Trophoblast cell (in vitro differentiated cells and primary cell): ENCODE data around the gene C1R.
"Not testable (repeated sequence)": the region's sequence is repeated elsewhere in the genome, so short reads cannot be mapped to it uniquely, and the experiment has no call there.

Source experiments
- DNase-seq, 2 donors: peaks; one replicate each; pipeline ENCODE4 v3.0.0-alpha.2; 2016
- H2AFZ ChIP-seq: 2 replicates; pipeline ENCODE4 v1.6.1; 2013; ENCODE audit warnings: low read length, moderate library complexity, mild to moderate bottlenecking; ENCODE audit not compliant: insufficient read depth, poor library complexity
- H2AK5ac ChIP-seq: 2 replicates; pipeline ENCODE4 v1.6.1; 2013; ENCODE audit warnings: mild to moderate bottlenecking, low read length
- H2BK120ac ChIP-seq: 2 replicates; pipeline ENCODE4 v1.6.1; 2013; ENCODE audit warnings: low read length, mild to moderate bottlenecking, moderate library complexity; ENCODE audit not compliant: insufficient read depth, poor library complexity
- H2BK12ac ChIP-seq: 2 replicates; pipeline ENCODE4 v1.6.1; 2013; ENCODE audit warnings: mild to moderate bottlenecking, low read length, moderate library complexity
- H2BK5ac ChIP-seq: 2 replicates; pipeline ENCODE4 v1.6.1; 2013; ENCODE audit warnings: low read length, low read depth, moderate library complexity, mild to moderate bottlenecking; ENCODE audit not compliant: poor library complexity
- H3K14ac ChIP-seq: 2 replicates; pipeline ENCODE4 v1.6.1; 2013; ENCODE audit warnings: mild to moderate bottlenecking, low read length
- H3K18ac ChIP-seq: 2 replicates; pipeline ENCODE4 v1.6.1; 2013; ENCODE audit warnings: mild to moderate bottlenecking, low read length
- H3K23ac ChIP-seq: 2 replicates; pipeline ENCODE4 v1.6.1; 2013; ENCODE audit warnings: low read length
- H3K27ac ChIP-seq: 2 replicates; pipeline ENCODE4 v1.5.1; 2013; ENCODE audit warnings: low read depth, mild to moderate bottlenecking, inconsistent platforms, low read length, moderate library complexity
- H3K27me3 ChIP-seq: 2 replicates; pipeline ENCODE4 v1.6.1; 2013; ENCODE audit warnings: inconsistent platforms, mild to moderate bottlenecking, low read length, moderate library complexity; ENCODE audit not compliant: insufficient read depth
- H3K36me3 ChIP-seq, 2 experiments: 1 replicate in 1 of 2; 2 replicates in 1 of 2; pipeline ENCODE4 v1.6.1; 2013; ENCODE audit warnings: low read length in 2 of 2, mild to moderate bottlenecking in 2 of 2, moderate library complexity in 1 of 2; ENCODE audit not compliant: insufficient read depth in 2 of 2, control insufficient read depth in 1 of 2
- H3K4ac ChIP-seq: 2 replicates; pipeline ENCODE4 v1.6.1; 2013; ENCODE audit warnings: low read depth, mild to moderate bottlenecking, low read length, moderate library complexity
- H3K4me1 ChIP-seq, 2 experiments: 1 replicate in 1 of 2; 2 replicates in 1 of 2; pipeline ENCODE4 v1.6.1; 2013; ENCODE audit warnings: low read length in 2 of 2, mild to moderate bottlenecking in 2 of 2, moderate library complexity in 1 of 2; ENCODE audit not compliant: insufficient read depth in 2 of 2, control insufficient read depth in 1 of 2
- H3K4me2 ChIP-seq: 2 replicates; pipeline ENCODE4 v1.6.1; 2013; ENCODE audit warnings: inconsistent platforms, mild to moderate bottlenecking, low read length, moderate library complexity
- H3K4me3 ChIP-seq: 2 replicates; pipeline ENCODE4 v1.5.1; 2013; ENCODE audit warnings: mild to moderate bottlenecking, low read depth, low read length, inconsistent platforms
- H3K79me1 ChIP-seq: one replicate; pipeline ENCODE4 v1.6.1; 2013; ENCODE audit warnings: low read length
- H3K79me2 ChIP-seq: 2 replicates; pipeline ENCODE4 v1.6.1; 2013; ENCODE audit warnings: low read length, mild to moderate bottlenecking; ENCODE audit not compliant: control insufficient read depth, insufficient read depth, poor library complexity
- H3K9ac ChIP-seq: 2 replicates; pipeline ENCODE4 v1.6.1; 2013; ENCODE audit warnings: mild to moderate bottlenecking, low read length
- H3K9me3 ChIP-seq: 2 replicates; pipeline ENCODE4 v1.6.1; 2013; ENCODE audit warnings: low read depth, mild to moderate bottlenecking, control low read depth, inconsistent platforms, low read length; ENCODE audit not compliant: insufficient read depth
- H4K12ac ChIP-seq: 2 replicates; pipeline ENCODE4 v1.6.1; 2013; ENCODE audit warnings: low read depth, mild to moderate bottlenecking, low read length, moderate library complexity
- H4K8ac ChIP-seq: 2 replicates; pipeline ENCODE4 v1.6.1; 2013; ENCODE audit warnings: low read depth, mild to moderate bottlenecking, low read length, moderate library complexity
- H4K91ac ChIP-seq: one replicate; pipeline ENCODE4 v1.6.1; 2013; ENCODE audit warnings: low read depth, mild to moderate bottlenecking, low read length, moderate library complexity
- WGBS: extraction: QIAGEN DNeasy Blood & Tissue Kit; methylation state at CpG from one replicate; pipeline ENCODE4 v1.1.7; 2013; ENCODE audit warnings: missing lambda C conversion rate; ENCODE audit not compliant: insufficient read length, insufficient coverage; ENCODE audit errors: extremely low coverage; 5-methylcytosine and 5-hydroxymethylcytosine counted together

The C1R gene

GRCh38 chr12:7049973-7050372 is 42.3 kb downstream of the C1R start:
- H3K36me3 ChIP-seq, H4K8ac ChIP-seq, H3K27me3 ChIP-seq, H2AFZ ChIP-seq, H3K4me1 ChIP-seq, H3K9me3 ChIP-seq, DNase-seq, H3K23ac ChIP-seq, H3K14ac ChIP-seq, H2AK5ac ChIP-seq, H4K12ac ChIP-seq, H2BK12ac ChIP-seq, H2BK5ac ChIP-seq, H3K4me2 ChIP-seq, H3K4me3 ChIP-seq, H3K79me1 ChIP-seq, H3K9ac ChIP-seq, H3K27ac ChIP-seq, H4K91ac ChIP-seq, H3K4ac ChIP-seq, H3K18ac ChIP-seq, H2BK120ac ChIP-seq, H3K79me2 ChIP-seq: not testable (repeated sequence)
- WGBS = no CpG with 5 or more reads among the region's 3 CpGs

DNA sequence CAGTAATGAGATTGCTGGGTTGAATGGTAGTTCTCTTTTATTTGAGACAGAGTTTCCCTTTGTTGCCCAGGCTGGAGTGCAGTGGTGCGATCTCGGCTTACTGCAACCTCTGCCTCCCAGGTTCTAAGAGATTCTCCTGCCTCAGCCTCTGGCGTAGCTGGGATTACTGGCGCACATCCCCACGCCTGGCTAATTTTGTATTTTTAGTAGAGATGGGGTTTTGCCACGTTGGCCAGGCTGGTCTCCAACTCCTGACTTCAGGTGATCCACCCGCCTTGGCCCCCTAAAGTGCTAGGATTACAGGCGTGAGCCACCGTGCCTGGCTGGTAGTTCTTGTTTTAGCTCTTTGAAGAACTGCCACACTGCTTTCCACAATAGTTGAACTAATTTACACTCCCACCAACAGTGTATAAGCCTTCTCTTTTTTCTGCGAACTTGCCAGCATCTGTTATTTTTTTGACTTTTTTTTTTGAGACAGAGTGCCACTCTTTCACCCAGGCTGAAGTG is 42.7 kb downstream of the C1R start:
- not testable (repeated sequence) for H3K36me3 ChIP-seq, H2BK12ac ChIP-seq, H3K9ac ChIP-seq, H3K27me3 ChIP-seq, H2BK5ac ChIP-seq, H3K4me3 ChIP-seq, H3K9me3 ChIP-seq, H3K14ac ChIP-seq, H2AK5ac ChIP-seq, H4K8ac ChIP-seq, H3K4me2 ChIP-seq, H3K23ac ChIP-seq, H2AFZ ChIP-seq, H3K18ac ChIP-seq, H3K79me1 ChIP-seq, H3K79me2 ChIP-seq, H4K91ac ChIP-seq, H4K12ac ChIP-seq, H3K27ac ChIP-seq, H3K4me1 ChIP-seq, H2BK120ac ChIP-seq, H3K4ac ChIP-seq, DNase-seq
- WGBS = no CpG with 5 or more reads among the region's 10 CpGs

- H4K8ac ChIP-seq = no peak overlapping the region
- H2BK120ac ChIP-seq = no peak overlapping the region
- H3K4me2 ChIP-seq = no peak overlapping the region
- H4K91ac ChIP-seq = no peak overlapping the region
- H3K79me2 ChIP-seq = no peaks in the 10 kb centered on the region
- H3K79me1 ChIP-seq = no peaks in the 10 kb centered on the region
- no peak overlapping the region for H2AK5ac ChIP-seq
- H3K9me3 ChIP-seq = no peaks in the 10 kb centered on the region
- H3K9ac ChIP-seq = no peak overlapping the region
- no peak overlapping the region for H3K27ac ChIP-seq
- no peak overlapping the region for H4K12ac ChIP-seq
- H3K4me3 ChIP-seq = no peak overlapping the region
- H2BK12ac ChIP-seq = no peak overlapping the region
- no peak overlapping the region for H3K23ac ChIP-seq
- no peak overlapping the region for H2AFZ ChIP-seq
- H3K18ac ChIP-seq = no peak overlapping the region
- H3K4me1 ChIP-seq = no peaks in the 10 kb centered on the region
- no peak overlapping the region for H3K14ac ChIP-seq
- no peak for DNase-seq
- H3K4ac ChIP-seq = no peak overlapping the region
- no CpG with 5 or more reads among the region's 5 CpGs for WGBS
- no peaks in the 10 kb centered on the region for H3K36me3 ChIP-seq
- H2BK5ac ChIP-seq = no peak overlapping the region
- no peaks in the 10 kb centered on the region for H3K27me3 ChIP-seq
These were observed 44.9 kb downstream of the C1R start for GRCh38 chr12:7047306-7047705.

GRCh38 chr12:7046383-7047105 is 45.7 kb downstream of the C1R start:
- no peak overlapping the region for H4K12ac ChIP-seq
- no CpG with 5 or more reads among the region's 5 CpGs for WGBS
- no peak for DNase-seq
- no peak overlapping the region for H3K4ac ChIP-seq
- no peak overlapping the region for H2BK120ac ChIP-seq
- no peak overlapping the region for H3K18ac ChIP-seq
- no peak overlapping the region for H2AK5ac ChIP-seq
- no peak overlapping the region for H2AFZ ChIP-seq
- no peak overlapping the region for H3K23ac ChIP-seq
- H3K14ac ChIP-seq = no peak overlapping the region
- no peak overlapping the region for H3K27ac ChIP-seq
- no peaks in the 10 kb centered on the region for H3K79me1 ChIP-seq
- H4K8ac ChIP-seq = no peak overlapping the region
- no peak overlapping the region for H3K9ac ChIP-seq
- no peaks in the 10 kb centered on the region for H3K36me3 ChIP-seq
- H2BK12ac ChIP-seq = no peak overlapping the region
- no peaks in the 10 kb centered on the region for H3K9me3 ChIP-seq
- no peak overlapping the region for H4K91ac ChIP-seq
- no peaks in the 10 kb centered on the region for H3K4me1 ChIP-seq
- H2BK5ac ChIP-seq = no peak overlapping the region
- no peak overlapping the region for H3K4me3 ChIP-seq
- no peak overlapping the region for H3K4me2 ChIP-seq
- H3K27me3 ChIP-seq = no peaks in the 10 kb centered on the region
- no peaks in the 10 kb centered on the region for H3K79me2 ChIP-seq
